Panc1 (cell line): ENCODE data around the gene PARP9. TPM values are rescaled to one million over a fixed set of nuclear protein-coding genes. Genes with fewer than 3 reads are reported as not detected.

ENCODE experiments used
- ATAC-seq: fragments of 200-7000 bp; cut with Tn5 transposase; 2 replicates; pipeline ENCODE4 v1.9.1; 2020; ENCODE audit warnings: mild to moderate bottlenecking, moderate library complexity
- BruUV-seq: library from RNA; stranded (reverse); fragments of 400-500 nt; replicated peaks from 2 replicates; lab custom pipeline; 2021; lab: Mats Ljungman, UMichigan
- CTCF ChIA-PET: fragments of 300-600 bp; sonication (Branson Sonifier 250); formaldehyde crosslinking; loops from one replicate; lab custom pipeline; 2022; ENCODE audit warnings: antibody characterized with exemption; lab: Charles Lee
- POLR2A ChIA-PET: fragments of 300-600 bp; sonication (Branson Sonifier 250); formaldehyde crosslinking; loops from one replicate; lab custom pipeline; 2022; ENCODE audit warnings: antibody characterized with exemption; lab: Charles Lee
- DNase-seq: peaks from one replicate; pipeline ENCODE4 v3.0.0-alpha.2; 2010; ENCODE audit warnings: low read depth, low spot score
- H3K27ac ChIP-seq: 2 replicates; pipeline ENCODE4 v1.5.1; 2011; ENCODE audit warnings: mild to moderate bottlenecking, low read length, inconsistent platforms
- H3K27me3 ChIP-seq: fragments of 200-500 bp; sonication (Bioruptor generic); 2 replicates; pipeline ENCODE4 v1.6.0; 2014; ENCODE audit warnings: low read length, inconsistent platforms; ENCODE audit not compliant: control insufficient read depth, insufficient read depth
- H3K36me3 ChIP-seq: fragments of 200-500 bp; sonication (Bioruptor generic); 2 replicates; pipeline ENCODE4 v1.5.1; 2014; ENCODE audit warnings: inconsistent platforms, mild to moderate bottlenecking, low read length, moderate library complexity; ENCODE audit not compliant: control insufficient read depth, insufficient read depth
- H3K4me1 ChIP-seq: 2 replicates; pipeline ENCODE4 v1.5.1; 2011; ENCODE audit warnings: inconsistent platforms, mild to moderate bottlenecking, low read length, moderate library complexity; ENCODE audit not compliant: control insufficient read depth, insufficient read depth
- H3K4me3 ChIP-seq, 2 experiments: 2 replicates each; pipeline ENCODE4 v1.5.1; 2011 to 2012; ENCODE audit warnings: low read depth in 2 of 2, low read length in 2 of 2, mild to moderate bottlenecking in 2 of 2, inconsistent platforms in 1 of 2, moderate library complexity in 1 of 2
- H3K9me3 ChIP-seq: fragments of 200-500 bp; sonication (Bioruptor generic); 2 replicates; pipeline ENCODE4 v1.5.1; 2014; ENCODE audit warnings: low read depth, mild to moderate bottlenecking, inconsistent platforms, low read length, moderate library complexity; ENCODE audit not compliant: control insufficient read depth, insufficient read depth
- CTCF ChIP-seq: fragments of 450-650 bp; IDR thresholded peaks from 2 replicates; pipeline ENCODE4 v1.5.1; 2017; ENCODE audit warnings: mild to moderate bottlenecking
- POLR2AphosphoS5 ChIP-seq: IDR thresholded peaks from 2 replicates; pipeline ENCODE4 v1.6.1; 2012; ENCODE audit warnings: mild to moderate bottlenecking, low read depth, low read length, moderate library complexity
- REST ChIP-seq, 2 experiments: IDR thresholded peaks; 2 replicates each; pipeline ENCODE4 v1.6.1; 2011 to 2012; ENCODE audit warnings: low read depth in 2 of 2, control low read depth in 1 of 2, low read length in 1 of 2, mild to moderate bottlenecking in 1 of 2, moderate library complexity in 1 of 2; ENCODE audit not compliant: insufficient read depth in 1 of 2
- SIN3A ChIP-seq: IDR thresholded peaks from 2 replicates; pipeline ENCODE4 v1.6.1; 2012; ENCODE audit warnings: low read depth, mild to moderate bottlenecking, low read length, moderate library complexity, borderline replicate concordance; ENCODE audit not compliant: insufficient read depth
- TCF7L2 ChIP-seq: IDR thresholded peaks from 2 replicates; pipeline ENCODE4 v1.6.1; 2011; ENCODE audit warnings: mild to moderate bottlenecking, low read depth, low read length, inconsistent platforms
- in situ Hi-C: cut with HindIII; loops from 2 replicates; pipeline ENCODE4 v1.10.0; 2016; ENCODE audit warnings: low sequenced_read_pairs, low pct_unique_long_range_greater_than_20kb
- intact Hi-C: fragments of 100-400 bp; cut with micrococcal nuclease; formaldehyde crosslinking; loops from one replicate; pipeline ENCODE4 v1.10.0; 2022; ENCODE audit not compliant: unreplicated experiment
- total RNA-seq: library from RNA; stranded (reverse); gene quantifications from one replicate; pipeline ENCODE4 v1.2.1, GENCODE V29; 2021; ENCODE audit not compliant: unreplicated experiment

The PARP9 gene
- total RNA-seq, 1 experiment from 2014 or later: 14.5 TPM

GRCh38 chr3:122562923-122563716 lies 980 bp downstream of the PARP9 start:
- in situ Hi-C loops (no loop called here), intact Hi-C loops (no loop called here)
- POLR2A ChIA-PET: no interaction called here
- TF ChIP-seq TCF7L2 (no peak), REST (IDR thresholded peaks at IDR 0.05; ENCODE audit: insufficient read depth in 1 of 2, low read depth in 2 of 2, low read length in 1 of 2) (no peak; a peak in 1 of 4 replicates), SIN3A (no peak), CTCF (no peak), POLR2AphosphoS5 (no peak)
- H3K27ac ChIP-seq: peak overlapping the region; percentile 77
- no TSS peak for BruUV-seq
- ATAC-seq: no peak
- H3K9me3 ChIP-seq: no peaks in the 10 kb centered on the region
- H3K4me3 ChIP-seq: peak overlapping the region; percentile 68 to 77
- DNase-seq: no peak
- no peaks in the 10 kb centered on the region for H3K36me3 ChIP-seq
- CTCF ChIA-PET: interaction anchor here (0.7 kb wide), 1 partner anchor 129 kb away, joined by 4 read pairs; no protein-coding TSS in a partner anchor
- no peaks in the 10 kb centered on the region for H3K27me3 ChIP-seq
- peaks cover 3% of the 10 kb centered on the region; the same call in 1 of the 2 replicates for H3K4me1 ChIP-seq

GRCh38 chr3:122560680-122561079 lies 3.4 kb downstream of the PARP9 start:
- H3K36me3 ChIP-seq: no peaks in the 10 kb centered on the region
- peak; percentile 80 for TF ChIP-seq CTCF
- no peak for TF ChIP-seq TCF7L2
- no peak for TF ChIP-seq SIN3A
- intact Hi-C loops: loop anchor here (1.0 kb wide), 1 partner anchor 119 kb away; no protein-coding TSS in a partner anchor
- in situ Hi-C loops: no loop called here
- H3K9me3 ChIP-seq: no peaks in the 10 kb centered on the region
- H3K4me1 ChIP-seq: peaks cover 3% of the 10 kb centered on the region; the same call in 1 of the 2 replicates
- no peak overlapping the region for H3K27ac ChIP-seq
- POLR2A ChIA-PET: no interaction called here
- BruUV-seq: no TSS peak
- peak; percentile 44 for ATAC-seq
- H3K27me3 ChIP-seq: no peaks in the 10 kb centered on the region
- peak; percentile 62 for DNase-seq
- no peak overlapping the region for H3K4me3 ChIP-seq
- CTCF ChIA-PET: no interaction called here
